Fibroblast of lung (primary cell): ENCODE results near the gene AFF4.
"Not testable (repeated sequence)": the region's sequence is repeated elsewhere in the genome, so short reads cannot be mapped to it uniquely, and the experiment has no call there.

Experiments
- EZH2 ChIP-seq: IDR thresholded peaks from 2 replicates; pipeline ENCODE4 v1.5.1; 2012; ENCODE audit warnings: low read length, control low read depth, mild to moderate bottlenecking; ENCODE audit errors: missing control alignments
- TF ChIP-seq, protein P1 (sequence below), 2 donors: IDR thresholded peaks in 1 of 2; conservative IDR thresholded peaks in 1 of 2; 1 replicate in 1 of 2; 2 replicates in 1 of 2; pipeline ENCODE4 v1.5.1; 2011 to 2012; ENCODE audit warnings: low read length in 2 of 2, control low read depth in 1 of 2, inconsistent platforms in 1 of 2, low read depth in 1 of 2, mild to moderate bottlenecking in 1 of 2

DNA sequence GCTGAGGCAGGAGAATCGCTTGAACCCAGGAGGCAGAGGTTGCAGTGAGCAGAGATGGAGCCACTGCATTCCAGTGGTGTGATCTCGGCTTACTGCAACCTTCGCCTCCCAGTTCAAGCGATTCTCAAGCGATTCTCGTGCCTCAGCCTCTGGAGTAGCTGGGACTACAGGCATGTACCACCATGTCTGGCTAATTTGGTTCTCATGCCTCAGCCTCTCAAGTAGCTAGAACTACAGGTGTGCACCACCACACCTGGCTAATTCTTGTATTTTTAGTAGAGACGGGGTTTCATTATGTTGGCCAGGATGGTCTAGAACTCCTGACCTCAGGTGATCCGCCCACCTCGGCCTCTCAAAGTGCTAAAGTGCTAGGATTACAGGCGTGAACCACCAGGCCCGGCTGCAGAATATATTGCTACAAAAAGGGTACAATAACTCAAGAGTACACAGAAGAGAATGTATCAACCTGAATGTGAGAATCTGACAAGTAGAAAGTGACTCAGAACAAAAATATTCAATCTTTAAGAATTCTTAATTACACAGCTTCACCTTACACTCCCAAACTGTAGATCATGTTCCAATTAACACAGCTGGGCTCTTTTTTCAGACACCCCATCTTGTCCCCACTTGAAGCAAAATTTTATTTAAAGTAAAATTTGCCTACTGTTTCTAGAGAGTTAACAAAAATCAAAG is 2.2 kb downstream of the AFF4 start:
- TF ChIP-seq, protein P1, sequence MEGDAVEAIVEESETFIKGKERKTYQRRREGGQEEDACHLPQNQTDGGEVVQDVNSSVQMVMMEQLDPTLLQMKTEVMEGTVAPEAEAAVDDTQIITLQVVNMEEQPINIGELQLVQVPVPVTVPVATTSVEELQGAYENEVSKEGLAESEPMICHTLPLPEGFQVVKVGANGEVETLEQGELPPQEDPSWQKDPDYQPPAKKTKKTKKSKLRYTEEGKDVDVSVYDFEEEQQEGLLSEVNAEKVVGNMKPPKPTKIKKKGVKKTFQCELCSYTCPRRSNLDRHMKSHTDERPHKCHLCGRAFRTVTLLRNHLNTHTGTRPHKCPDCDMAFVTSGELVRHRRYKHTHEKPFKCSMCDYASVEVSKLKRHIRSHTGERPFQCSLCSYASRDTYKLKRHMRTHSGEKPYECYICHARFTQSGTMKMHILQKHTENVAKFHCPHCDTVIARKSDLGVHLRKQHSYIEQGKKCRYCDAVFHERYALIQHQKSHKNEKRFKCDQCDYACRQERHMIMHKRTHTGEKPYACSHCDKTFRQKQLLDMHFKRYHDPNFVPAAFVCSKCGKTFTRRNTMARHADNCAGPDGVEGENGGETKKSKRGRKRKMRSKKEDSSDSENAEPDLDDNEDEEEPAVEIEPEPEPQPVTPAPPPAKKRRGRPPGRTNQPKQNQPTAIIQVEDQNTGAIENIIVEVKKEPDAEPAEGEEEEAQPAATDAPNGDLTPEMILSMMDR (conservative IDR thresholded peaks at IDR 0.05 in 1 of 2, IDR thresholded peaks at IDR 0.05 in 1 of 2; ENCODE audit: low read depth in 1 of 2, low read length in 2 of 2), result not testable (repeated sequence)
- not testable (repeated sequence) for TF ChIP-seq EZH2
